GM12874 (cell line): ENCODE results near the gene PRKCZ.

Experiments
- TF ChIP-seq, protein P1 (sequence below): IDR thresholded peaks from 2 replicates; pipeline ENCODE4 v1.5.1; 2011; ENCODE audit warnings: low read depth, mild to moderate bottlenecking, control low read depth, low read length, moderate library complexity; ENCODE audit not compliant: insufficient read depth

The PRKCZ gene

DNA sequence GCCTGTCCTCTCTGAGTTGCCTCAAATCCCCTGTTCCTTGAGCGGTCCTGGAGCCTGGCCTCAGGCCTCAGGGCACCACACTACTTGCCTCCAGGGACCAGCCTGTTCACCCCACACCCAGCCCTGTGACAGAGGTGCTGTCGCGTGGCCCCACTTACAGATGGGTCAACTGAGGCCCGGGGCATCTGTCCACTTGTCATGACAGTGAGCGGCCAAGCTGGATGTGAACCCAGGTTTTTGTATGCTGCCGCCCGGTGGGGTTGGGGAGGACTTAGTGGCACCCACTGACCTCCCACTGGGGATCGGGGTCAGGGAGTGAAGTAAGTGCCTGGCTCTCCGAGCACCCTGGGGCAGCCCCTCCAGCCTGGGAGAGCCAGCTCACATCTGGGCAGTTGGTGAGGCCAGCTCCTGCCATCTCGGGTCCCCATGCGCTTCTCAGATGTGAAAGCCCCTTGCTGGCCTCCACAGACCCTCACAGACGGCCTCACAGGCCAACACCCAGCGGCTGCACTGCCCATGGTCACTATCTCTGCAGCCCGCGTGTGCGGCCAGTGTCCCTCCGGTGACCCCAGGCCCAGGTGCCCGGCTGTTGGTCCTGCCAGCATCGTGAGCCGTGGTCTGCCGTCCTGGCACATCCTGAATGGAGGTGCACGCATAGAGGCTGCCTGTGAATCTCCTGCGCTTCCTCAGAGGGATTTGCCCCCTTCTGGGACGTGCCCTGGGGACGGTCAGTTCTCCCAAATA is 153.6 kb downstream of the PRKCZ start:
- TF ChIP-seq, protein P1, sequence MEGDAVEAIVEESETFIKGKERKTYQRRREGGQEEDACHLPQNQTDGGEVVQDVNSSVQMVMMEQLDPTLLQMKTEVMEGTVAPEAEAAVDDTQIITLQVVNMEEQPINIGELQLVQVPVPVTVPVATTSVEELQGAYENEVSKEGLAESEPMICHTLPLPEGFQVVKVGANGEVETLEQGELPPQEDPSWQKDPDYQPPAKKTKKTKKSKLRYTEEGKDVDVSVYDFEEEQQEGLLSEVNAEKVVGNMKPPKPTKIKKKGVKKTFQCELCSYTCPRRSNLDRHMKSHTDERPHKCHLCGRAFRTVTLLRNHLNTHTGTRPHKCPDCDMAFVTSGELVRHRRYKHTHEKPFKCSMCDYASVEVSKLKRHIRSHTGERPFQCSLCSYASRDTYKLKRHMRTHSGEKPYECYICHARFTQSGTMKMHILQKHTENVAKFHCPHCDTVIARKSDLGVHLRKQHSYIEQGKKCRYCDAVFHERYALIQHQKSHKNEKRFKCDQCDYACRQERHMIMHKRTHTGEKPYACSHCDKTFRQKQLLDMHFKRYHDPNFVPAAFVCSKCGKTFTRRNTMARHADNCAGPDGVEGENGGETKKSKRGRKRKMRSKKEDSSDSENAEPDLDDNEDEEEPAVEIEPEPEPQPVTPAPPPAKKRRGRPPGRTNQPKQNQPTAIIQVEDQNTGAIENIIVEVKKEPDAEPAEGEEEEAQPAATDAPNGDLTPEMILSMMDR, result no peak

- TF ChIP-seq, protein P1, result no peak
Measured at GRCh38 chr1:2204415-2205190, 154.4 kb downstream of the PRKCZ start.

- TF ChIP-seq, protein P1, result no peak
Measured at GRCh38 chr1:2205191-2205952, 155.2 kb downstream of the PRKCZ start.

DNA sequence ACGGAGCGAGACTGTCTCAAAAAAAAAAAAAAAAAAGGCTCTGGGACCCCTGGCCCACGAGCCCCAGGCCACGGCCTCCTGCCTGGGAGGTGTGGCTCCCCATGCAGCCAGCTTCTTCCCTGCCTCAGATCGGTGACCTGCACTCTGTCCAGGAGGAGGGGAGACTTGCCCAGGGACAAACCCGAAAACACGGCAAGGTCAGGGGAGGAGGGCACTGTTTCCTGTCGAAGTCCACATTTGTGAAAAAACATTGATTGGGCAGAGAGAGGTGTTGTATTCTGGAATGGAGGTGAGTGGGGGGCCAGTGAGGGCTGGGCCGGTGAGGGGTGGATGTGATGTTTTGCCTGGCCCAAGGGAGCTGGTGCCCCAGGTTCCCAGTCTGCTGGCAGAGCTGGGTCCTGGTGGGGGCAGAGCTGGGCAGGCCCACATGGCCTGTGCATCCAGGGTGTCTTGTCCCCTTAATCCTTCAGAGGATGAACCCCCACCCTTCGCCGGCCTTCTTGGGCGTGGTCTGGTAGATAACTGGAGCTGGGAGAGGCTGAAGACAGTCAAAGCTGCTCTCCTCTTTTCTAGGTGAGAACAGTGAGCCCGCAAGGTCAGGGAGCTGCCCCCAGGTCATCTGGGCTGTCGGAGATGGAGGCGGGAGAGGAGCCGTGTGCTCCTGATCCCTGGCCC is 156.7 kb downstream of the PRKCZ start:
- TF ChIP-seq, protein P1, result no peak

DNA sequence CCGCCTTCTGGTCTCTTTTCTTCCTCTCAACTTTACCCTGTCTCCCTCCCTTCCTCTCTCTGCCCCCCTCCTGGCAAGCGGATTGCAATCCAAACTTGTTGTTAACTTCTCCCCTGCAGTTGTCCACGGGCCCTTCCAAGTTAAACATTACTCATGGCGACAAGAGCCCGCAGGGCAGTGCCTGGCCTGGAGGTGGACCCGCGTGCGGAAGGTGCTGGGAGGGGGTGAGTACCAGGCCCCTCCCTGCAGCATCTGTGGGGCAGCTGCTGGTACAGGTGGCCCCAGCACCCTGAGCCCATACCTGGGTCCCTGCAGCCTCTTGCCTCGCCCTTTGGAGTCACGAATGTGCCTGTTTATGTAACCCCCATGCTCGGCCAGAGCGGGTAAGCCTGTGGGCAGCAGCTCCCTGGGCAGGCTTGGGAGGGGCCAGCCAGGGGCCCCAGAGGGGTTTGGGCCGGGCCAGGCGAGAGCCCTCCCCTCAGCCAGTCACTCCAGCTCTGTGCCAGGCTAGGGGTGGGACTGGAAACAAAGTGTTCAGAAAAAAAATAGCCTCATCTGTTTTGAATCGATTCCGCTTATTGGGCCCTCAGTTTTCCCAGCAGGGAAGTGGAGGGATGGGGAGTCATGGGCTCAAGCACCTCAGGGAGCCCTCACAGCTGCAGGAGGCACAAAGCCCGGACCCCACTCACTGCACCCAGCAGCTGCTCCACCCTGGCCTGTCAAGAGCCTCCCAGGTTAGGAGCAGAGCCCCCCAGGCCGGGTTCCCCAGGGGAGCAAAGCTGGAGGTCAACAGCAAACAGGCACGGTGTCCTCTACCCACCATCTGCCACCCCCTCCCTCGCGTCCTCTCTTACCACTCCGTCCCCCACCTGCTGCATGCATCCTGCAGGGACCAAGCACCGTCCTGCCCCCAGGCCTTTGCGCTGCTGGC is 158.4 kb downstream of the PRKCZ start:
- TF ChIP-seq, protein P1, result no peak

DNA sequence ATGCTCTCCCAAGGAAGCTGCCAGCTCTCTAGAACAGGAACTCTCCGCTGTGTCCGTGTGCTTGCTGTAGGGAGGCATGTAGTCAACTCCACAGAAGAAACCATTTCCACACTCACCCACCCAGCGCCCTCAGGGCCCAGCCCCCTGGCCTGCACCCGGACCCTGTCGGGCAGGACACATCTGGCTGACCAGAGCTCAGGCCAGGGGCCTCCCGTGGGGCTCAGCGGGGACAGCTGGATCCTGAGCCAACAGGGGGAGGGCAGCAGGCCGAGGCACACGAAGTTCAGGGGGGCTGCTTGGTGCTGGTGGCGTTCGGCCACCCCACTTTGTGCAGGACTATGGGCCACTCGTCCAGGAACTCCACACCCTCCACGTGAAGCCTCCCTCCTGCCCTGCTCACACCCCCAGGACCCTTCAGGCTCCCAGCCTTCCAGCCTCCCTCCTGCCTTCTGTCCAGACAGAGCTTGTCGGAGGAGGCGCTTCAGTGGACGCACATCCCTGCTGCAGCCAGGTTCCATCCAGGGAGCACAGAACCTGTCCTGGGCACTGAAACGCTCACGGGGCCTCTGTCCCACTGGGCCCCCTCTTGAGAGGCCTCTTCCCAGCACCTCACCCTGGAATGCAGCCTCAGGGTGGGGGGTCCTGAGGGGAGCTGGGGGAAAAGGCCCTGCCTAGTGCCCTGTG is 159.3 kb downstream of the PRKCZ start:
- TF ChIP-seq, protein P1, result no peak
